ENCODE measurements around the gene CHRM2.

The CHRM2 gene

GRCh38 chr7:136953386-136953785 lies 84.9 kb downstream of the CHRM2 start:
- DNase-seq (ENCODE audit: extremely low read depth, low read depth), result no peak
- no peak for TF ChIP-seq CTCF (IDR thresholded peaks at IDR 0.05; ENCODE audit: low read depth, low read length)

DNA sequence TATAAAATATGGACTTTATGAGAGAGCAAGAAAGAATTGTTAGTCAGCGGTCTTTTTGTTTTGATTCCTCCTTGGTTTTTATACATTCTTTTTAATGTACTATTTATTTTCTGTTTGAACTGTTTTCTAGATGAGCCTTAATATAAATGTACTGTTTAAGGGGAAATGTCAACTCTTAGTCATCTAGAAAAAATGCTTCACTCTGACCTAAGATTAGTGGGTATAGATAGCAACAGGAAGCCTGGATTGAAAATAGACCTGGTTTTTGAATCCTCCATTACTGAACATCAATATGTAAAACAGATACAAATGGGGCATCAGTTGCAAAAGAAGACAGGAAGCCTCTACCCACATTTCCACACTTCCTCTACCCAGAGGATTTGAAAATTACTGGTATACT lies 87.8 kb downstream of the CHRM2 start:
- no peak for TF ChIP-seq CTCF (IDR thresholded peaks at IDR 0.05; ENCODE audit: low read depth, low read length)
- DNase-seq (ENCODE audit: extremely low read depth, low read depth), result no peak

- DNase-seq (ENCODE audit: extremely low read depth, low read depth), result no peak
- TF ChIP-seq CTCF (IDR thresholded peaks at IDR 0.05; ENCODE audit: low read depth, low read length), result no peak
Measured at GRCh38 chr7:136956671-136957070, 88.2 kb downstream of the CHRM2 start.

GRCh38 chr7:136957391-136957790 lies 88.9 kb downstream of the CHRM2 start:
- no peak for TF ChIP-seq CTCF (IDR thresholded peaks at IDR 0.05; ENCODE audit: low read depth, low read length)
- no peak for DNase-seq (ENCODE audit: extremely low read depth, low read depth)

DNA sequence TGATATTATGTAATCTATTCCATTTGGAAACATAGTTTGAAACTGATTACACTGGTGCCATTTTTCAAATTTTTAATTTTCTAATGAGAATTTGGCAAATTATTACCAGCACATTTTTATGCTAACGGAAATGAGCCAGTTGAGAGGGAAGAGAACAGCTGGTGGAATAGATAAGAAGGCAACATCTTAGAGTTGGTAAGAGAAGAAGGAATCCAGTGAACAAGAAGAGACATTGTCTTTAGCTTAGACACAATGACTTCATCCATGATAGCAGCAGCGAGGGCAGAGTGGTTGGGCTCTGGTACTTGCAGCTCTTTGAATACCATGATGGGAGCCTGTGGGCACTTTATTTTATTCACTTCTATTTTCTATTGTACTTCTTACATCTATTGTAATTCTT lies 89.6 kb downstream of the CHRM2 start:
- TF ChIP-seq CTCF (IDR thresholded peaks at IDR 0.05; ENCODE audit: low read depth, low read length), result no peak
- DNase-seq (ENCODE audit: extremely low read depth, low read depth), result no peak

GRCh38 chr7:136964347-136964746 lies 95.9 kb downstream of the CHRM2 start:
- no peak for DNase-seq (ENCODE audit: extremely low read depth, low read depth)
- TF ChIP-seq CTCF (IDR thresholded peaks at IDR 0.05; ENCODE audit: low read depth, low read length), result no peak

GRCh38 chr7:136966825-136967224 lies 98.4 kb downstream of the CHRM2 start:
- DNase-seq (ENCODE audit: extremely low read depth, low read depth), result no peak
- TF ChIP-seq CTCF (IDR thresholded peaks at IDR 0.05; ENCODE audit: low read depth, low read length), result no peak
